Breast epithelium (tissue), 4 donors: ENCODE results near the gene LYAR. TPM values are rescaled to one million over a fixed set of nuclear protein-coding genes. Genes with fewer than 3 reads are reported as not detected.
A peak's percentile ranks its signal among the peaks of the same experiment; 100 is the strongest.

Source experiments
- DNase-seq, 2 donors: peaks; one replicate each; pipeline ENCODE4 v3.0.0-alpha.2; 2019; ENCODE audit warnings: low spot score in 2 of 2
- H3K27ac ChIP-seq, 2 donors: fragments of 200-600 bp; sonication (generic) in 1 of 2; one replicate each; pipeline ENCODE4 v1.5.1; 2016 to 2019; ENCODE audit warnings: mild to moderate bottlenecking in 1 of 2
- H3K27me3 ChIP-seq, 2 donors: fragments of 200-600 bp; sonication (generic) in 1 of 2; one replicate each; pipeline versions ENCODE4 v1.5.1 to v1.6.0; 2017 to 2019; ENCODE audit warnings: control low read depth in 1 of 2, mild to moderate bottlenecking in 1 of 2
- H3K36me3 ChIP-seq: fragments of 200-600 bp; one replicate; pipeline ENCODE4 v1.5.1; 2019
- H3K4me1 ChIP-seq, 2 donors: fragments of 200-600 bp; sonication (generic); one replicate each; pipeline ENCODE4 v1.5.1; 2016 to 2019; ENCODE audit warnings: control low read depth in 1 of 2
- H3K4me3 ChIP-seq, 3 donors: fragments of 200-600 bp; sonication (generic); 1 replicate in 2 of 3; 2 replicates in 1 of 3; pipeline ENCODE4 v1.5.1; 2016 to 2019; ENCODE audit warnings: mild to moderate bottlenecking in 3 of 3, moderate library complexity in 2 of 3
- H3K9me3 ChIP-seq, 2 donors: fragments of 200-600 bp; sonication (generic) in 1 of 2; one replicate each; pipeline ENCODE4 v1.5.1; 2016 to 2019; ENCODE audit warnings: control low read depth in 1 of 2
- POLR2A ChIP-seq: fragments of 450-650 bp; IDR thresholded peaks from one replicate; pipeline ENCODE4 v1.6.1; 2016; ENCODE audit warnings: antibody characterized with exemption, mild to moderate bottlenecking, moderate library complexity
- POLR2AphosphoS5 ChIP-seq, 3 donors: sonication (generic); formaldehyde crosslinking; IDR thresholded peaks; one replicate each; pipeline ENCODE4 v1.6.1; 2017; ENCODE audit warnings: antibody characterized with exemption in 3 of 3
- intact Hi-C: fragments of 100-400 bp; cut with DNase I; formaldehyde crosslinking; loops from one replicate; pipeline ENCODE4 v1.15.1; 2023; ENCODE audit warnings: low total_unique reads
- total RNA-seq, 3 donors: library from RNA; depleted of rRNA; stranded (reverse); fragments of >200 nt; gene quantifications; one replicate each; pipeline ENCODE4 v1.1.0, GENCODE V29; 2016
- TF ChIP-seq, protein P1 (sequence below), 3 donors: fragments of 450-650 bp; IDR thresholded peaks; one replicate each; pipeline ENCODE4 v1.5.1; 2016 to 2017; ENCODE audit warnings: antibody characterized with exemption in 3 of 3, mild to moderate bottlenecking in 3 of 3, moderate library complexity in 3 of 3

The LYAR gene
- total RNA-seq, 3 donors from 2014 or later, result 11.9 to 17.3 (median 15.1) TPM

DNA sequence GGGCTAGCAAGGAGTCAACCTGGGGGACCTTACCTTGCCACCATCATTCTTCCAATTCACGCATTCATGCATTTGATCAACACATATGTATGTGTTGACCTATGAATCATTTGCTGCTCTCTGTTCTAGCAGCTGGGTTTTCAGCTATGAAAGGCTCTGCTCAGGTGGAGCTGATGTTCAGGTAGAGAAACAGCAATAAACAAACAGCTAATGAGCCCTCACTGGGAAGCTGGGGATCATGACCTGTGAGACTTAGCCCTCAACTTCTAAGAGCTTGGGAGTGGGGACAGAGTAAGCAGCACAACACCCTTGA, 61.6 kb downstream of the LYAR start:
- TF ChIP-seq POLR2A (no peak), POLR2AphosphoS5 (IDR thresholded peaks at IDR 0.05) (no peak)
- TF ChIP-seq, protein P1, sequence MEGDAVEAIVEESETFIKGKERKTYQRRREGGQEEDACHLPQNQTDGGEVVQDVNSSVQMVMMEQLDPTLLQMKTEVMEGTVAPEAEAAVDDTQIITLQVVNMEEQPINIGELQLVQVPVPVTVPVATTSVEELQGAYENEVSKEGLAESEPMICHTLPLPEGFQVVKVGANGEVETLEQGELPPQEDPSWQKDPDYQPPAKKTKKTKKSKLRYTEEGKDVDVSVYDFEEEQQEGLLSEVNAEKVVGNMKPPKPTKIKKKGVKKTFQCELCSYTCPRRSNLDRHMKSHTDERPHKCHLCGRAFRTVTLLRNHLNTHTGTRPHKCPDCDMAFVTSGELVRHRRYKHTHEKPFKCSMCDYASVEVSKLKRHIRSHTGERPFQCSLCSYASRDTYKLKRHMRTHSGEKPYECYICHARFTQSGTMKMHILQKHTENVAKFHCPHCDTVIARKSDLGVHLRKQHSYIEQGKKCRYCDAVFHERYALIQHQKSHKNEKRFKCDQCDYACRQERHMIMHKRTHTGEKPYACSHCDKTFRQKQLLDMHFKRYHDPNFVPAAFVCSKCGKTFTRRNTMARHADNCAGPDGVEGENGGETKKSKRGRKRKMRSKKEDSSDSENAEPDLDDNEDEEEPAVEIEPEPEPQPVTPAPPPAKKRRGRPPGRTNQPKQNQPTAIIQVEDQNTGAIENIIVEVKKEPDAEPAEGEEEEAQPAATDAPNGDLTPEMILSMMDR (IDR thresholded peaks at IDR 0.05), result no peak
- intact Hi-C loops, result no loop called here
- Histone ChIP-seq H3K4me1 (no peaks in the 10 kb centered on the region), H3K27ac (no peak overlapping the region), H3K27me3 (peaks cover 4 to 43% of the 10 kb centered on the region in 2 donors), H3K4me3 (no peak overlapping the region), H3K36me3 (no peaks in the 10 kb centered on the region), H3K9me3 (peaks cover 5 to 8% of the 10 kb centered on the region in 2 donors)
- no peak for DNase-seq

DNA sequence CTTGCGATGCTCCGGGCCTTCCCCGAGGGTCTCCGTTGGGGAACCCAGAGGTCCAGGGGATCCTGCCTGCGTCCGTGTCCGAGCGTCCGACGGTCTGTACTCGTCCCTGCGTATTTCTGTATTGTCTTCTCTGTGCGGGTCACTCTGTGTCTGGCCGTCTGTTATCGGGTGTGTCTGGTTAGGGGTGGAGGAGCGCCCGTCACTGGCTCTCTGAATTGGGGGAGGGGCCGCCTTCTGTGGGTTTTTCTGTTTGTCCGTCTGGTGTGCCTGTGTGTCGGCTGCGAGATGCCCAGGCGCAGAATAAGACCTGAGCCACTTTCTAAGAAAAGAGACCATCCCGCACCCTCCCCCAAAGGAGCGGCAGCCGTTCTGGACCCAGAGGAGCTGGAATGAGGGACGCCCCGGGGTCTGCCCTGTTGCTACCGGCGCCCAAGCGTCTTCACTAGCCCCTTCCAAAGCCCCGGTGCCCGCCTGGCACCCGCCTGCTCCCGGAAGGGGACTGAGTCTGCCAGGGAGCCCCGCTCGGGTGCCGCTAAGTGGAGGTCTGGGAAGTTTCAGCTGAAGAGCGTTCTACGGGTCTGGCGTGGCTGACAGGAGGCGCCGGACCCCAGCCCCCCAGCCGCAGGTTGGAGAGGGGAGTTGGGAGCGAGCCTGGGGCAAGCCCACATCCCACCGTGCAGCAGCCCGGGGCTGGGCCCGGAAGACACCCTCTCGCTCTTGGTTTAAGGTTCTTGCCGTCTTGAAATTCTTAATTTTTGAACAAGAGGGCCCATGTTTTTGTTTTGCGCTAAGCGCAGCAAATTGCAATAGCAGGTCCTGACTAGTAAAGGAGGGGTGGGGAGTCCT, 62.2 kb downstream of the LYAR start:
- H3K36me3 ChIP-seq, result no peaks in the 10 kb centered on the region
- intact Hi-C loops, result no loop called here
- H3K4me3 ChIP-seq, result no peak overlapping the region
- H3K27ac ChIP-seq, result no peak overlapping the region
- no peak for DNase-seq
- TF ChIP-seq POLR2AphosphoS5 (IDR thresholded peaks at IDR 0.05) (no peak), POLR2A (no peak)
- TF ChIP-seq, protein P1 (IDR thresholded peaks at IDR 0.05), result no peak
- H3K4me1 ChIP-seq, result no peaks in the 10 kb centered on the region
- peaks cover 4 to 43% of the 10 kb centered on the region in 2 donors for H3K27me3 ChIP-seq
- peaks cover 0 to 2% of the 10 kb centered on the region in 2 donors for H3K9me3 ChIP-seq

DNA sequence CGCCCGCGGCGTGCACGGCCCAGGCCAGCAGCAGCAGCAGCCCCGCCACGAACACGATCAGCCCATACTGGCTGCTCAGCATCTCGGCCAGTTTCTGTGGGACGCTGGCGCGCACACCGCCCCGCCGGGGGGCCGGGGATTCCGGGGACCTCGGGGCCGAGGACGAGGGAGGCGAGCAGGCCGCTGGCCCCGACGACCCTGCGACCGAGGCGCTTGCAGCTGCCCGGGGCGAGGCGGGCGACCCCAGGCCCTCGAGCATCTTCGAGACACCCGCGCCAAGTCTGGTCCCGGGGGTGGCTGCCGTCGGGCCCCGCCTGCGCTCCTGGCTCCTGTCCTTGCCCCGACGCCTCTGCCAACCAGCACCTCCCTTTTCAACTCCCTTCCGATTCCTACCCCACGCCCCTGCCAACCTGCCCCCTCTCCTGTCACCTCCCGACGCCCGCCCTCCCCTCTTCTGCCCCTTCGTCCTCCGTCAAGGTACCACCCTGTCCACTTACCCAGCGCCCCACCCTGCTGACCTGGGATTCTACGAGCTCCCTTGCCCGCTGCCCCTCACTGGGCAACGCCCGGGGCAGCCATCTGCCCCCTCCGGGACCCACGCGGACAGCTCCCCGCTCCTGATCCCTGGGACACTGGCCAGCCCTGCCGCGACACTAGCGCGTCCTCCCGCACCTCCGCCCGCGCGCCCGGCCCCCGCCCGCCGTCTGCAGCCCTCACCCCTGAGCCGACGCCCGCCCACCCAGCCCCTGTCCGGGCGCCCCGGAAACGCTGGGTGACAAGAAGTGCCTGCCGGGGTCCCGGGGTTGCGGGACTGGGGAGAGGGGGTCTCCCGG, 63.1 kb downstream of the LYAR start, which contains the start of gene OTOP1:
TSS of gene OTOP1 (minus strand) at position 324 of the 833 bp plus-strand sequence. CDS start at position 259, 65 bp downstream.
- H3K27ac ChIP-seq, result no peak within 1 kb of the TSS
- H3K4me3 ChIP-seq, result peak within 1 kb of the TSS in 1 of 3 donors; percentile 19
- DNase-seq, result no peak
- H3K27me3 ChIP-seq, result peaks cover 4 to 43% of the 10 kb centered on the region in 2 donors
- no peaks in the 10 kb centered on the region for H3K4me1 ChIP-seq
- no peaks in the 10 kb centered on the region for H3K36me3 ChIP-seq
- TF ChIP-seq POLR2A (no peak), POLR2AphosphoS5 (IDR thresholded peaks at IDR 0.05) (no peak)
- TF ChIP-seq, protein P1 (IDR thresholded peaks at IDR 0.05), result no peak
- no peaks in the 10 kb centered on the region for H3K9me3 ChIP-seq
- intact Hi-C loops, result no loop called here

DNA sequence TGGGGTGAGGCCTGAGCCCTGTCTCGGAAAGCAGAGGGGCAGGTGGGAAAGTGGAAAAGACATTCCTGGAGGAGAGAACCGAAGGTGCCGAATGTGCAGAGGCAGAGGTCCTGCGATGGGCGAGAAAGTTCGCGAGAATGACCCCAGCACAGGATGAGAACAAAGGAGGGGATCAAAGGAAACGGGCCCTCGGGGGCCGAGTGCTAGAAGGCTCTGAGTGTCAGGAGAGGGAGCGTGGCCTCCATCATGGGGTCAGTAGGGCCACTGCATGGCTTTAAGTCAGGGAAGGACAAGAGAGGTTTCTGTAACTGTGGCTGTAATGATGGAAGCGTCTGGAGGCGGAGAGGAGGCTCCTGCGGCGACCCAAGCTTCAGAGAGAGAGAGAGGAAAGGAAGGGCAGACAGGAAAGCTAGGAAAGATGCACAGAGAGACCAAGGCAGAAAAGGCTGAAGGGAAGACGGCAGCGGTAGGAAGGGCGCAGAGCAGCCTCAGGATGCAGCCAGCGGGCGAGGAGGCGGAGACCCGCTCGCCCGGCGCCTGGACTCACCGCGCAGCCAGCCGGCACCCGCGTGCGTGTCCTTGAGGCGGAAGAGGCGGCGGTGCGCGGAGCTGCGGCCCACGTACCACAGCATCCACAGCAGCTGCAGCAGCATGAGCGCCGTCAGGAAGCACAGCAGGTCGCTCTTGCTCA, 63.9 kb downstream of the LYAR start:
- no peak for TF ChIP-seq POLR2AphosphoS5 (IDR thresholded peaks at IDR 0.05)
- no peak for TF ChIP-seq POLR2A
- TF ChIP-seq, protein P1 (IDR thresholded peaks at IDR 0.05), result no peak
- Histone ChIP-seq H3K27me3 (peaks cover 4 to 43% of the 10 kb centered on the region in 2 donors), H3K4me3 (peak overlapping the region in 1 of 3 donors; percentile 19), H3K36me3 (no peaks in the 10 kb centered on the region), H3K4me1 (no peaks in the 10 kb centered on the region), H3K9me3 (no peaks in the 10 kb centered on the region), H3K27ac (no peak overlapping the region)
- no peak for DNase-seq
- intact Hi-C loops, result no loop called here

Other genes with a start within 250 kb of the LYAR start
- gene OTOP1, start 63.2 kb downstream of the LYAR start, total RNA-seq, result not detected
- 10 to 100 TPM; 15.2 to 33.8 (median 25.2) TPM for gene TMEM128, start 41.9 kb downstream of the LYAR start, total RNA-seq
- gene ZBTB49, start 97 bp upstream of the LYAR start, total RNA-seq, result 1 to 10 TPM; 2.1 to 9.4 (median 3.9) TPM
- gene NSG1, start 96.9 kb upstream of the LYAR start, total RNA-seq, result 1 to 10 TPM in 2 of 3 donors, under 1 TPM in 1; 0.48 to 7.3 (median 6.2) TPM